Measurements from ENCODE around the gene HPN. TPM values are rescaled to one million over a fixed set of nuclear protein-coding genes. Genes with fewer than 3 reads are reported as not detected.

The HPN gene
- total and polyA plus RNA-seq, 7 experiments from 2014 or later: not detected

DNA sequence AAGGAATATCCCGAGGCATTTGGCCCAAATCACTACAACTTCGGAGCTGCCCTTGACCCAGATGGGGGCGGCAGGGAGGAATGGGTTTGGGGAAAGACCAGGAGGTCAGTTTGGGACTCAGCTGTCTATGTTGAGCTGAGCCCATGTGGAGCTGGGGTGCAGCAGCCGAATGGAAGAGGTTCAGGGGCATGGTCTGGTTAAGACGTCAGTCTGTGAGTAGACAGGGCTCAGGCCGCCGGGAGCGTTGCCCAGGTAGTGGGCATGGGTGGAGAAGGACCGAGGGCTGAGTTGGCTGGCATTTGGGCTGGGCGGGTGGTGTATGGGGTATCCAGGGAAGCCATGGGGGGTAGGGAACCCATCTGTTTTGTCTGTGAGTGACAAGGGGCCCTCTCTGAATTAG is 20.5 kb upstream of the HPN start:
- no peaks in the 10 kb centered on the region for H3K27me3 ChIP-seq (ENCODE audit: control insufficient read depth in 2 of 2, insufficient read depth in 2 of 2, low read length in 2 of 2)
- DNase-seq: no peak
- intact Hi-C loops (cut with micrococcal nuclease): no loop called here
- peaks cover 0 to 4% (median 0%) of the 10 kb centered on the region in 11 donors for H3K9me3 Mint-ChIP-seq
- H3K4me1 Mint-ChIP-seq: peaks cover 0 to 20% (median 16%) of the 10 kb centered on the region in 7 donors
- H3K4me3 Mint-ChIP-seq: no peak overlapping the region
- no peak overlapping the region for H3K27ac ChIP-seq (ENCODE audit: low read depth, low read length)
- peaks cover 21 to 97% (median 60%) of the 10 kb centered on the region in 3 experiments for H3K36me3 ChIP-seq (ENCODE audit: control insufficient read depth in 2 of 3, insufficient read depth in 3 of 3, low read length in 3 of 3)
- POLR2A ChIA-PET: interaction anchor here (0.6 to 1.5 kb wide), 4 partner anchors 21 to 139 kb away, joined by 3 to 4 read pairs (median 3); no protein-coding TSS in a partner anchor
- peaks cover 5 to 41% (median 25%) of the 10 kb centered on the region in 5 donors for H3K36me3 Mint-ChIP-seq
- H3K27me3 Mint-ChIP-seq: no peaks in the 10 kb centered on the region
- peaks cover 0 to 3% of the 10 kb centered on the region in 2 donors for H3K4me1 ChIP-seq (ENCODE audit: control insufficient read depth in 2 of 2, insufficient read depth in 2 of 2, low read length in 2 of 2)
- ATAC-seq: no peak
- CTCF ChIA-PET: no interaction called here
- no peaks in the 10 kb centered on the region for H3K9me3 ChIP-seq (ENCODE audit: control insufficient read depth in 2 of 3, low read length in 3 of 3)
- no peak overlapping the region for H3K4me3 ChIP-seq (ENCODE audit: low read length)
- peak overlapping the region; percentile 7 to 95 (median 74) for H3K27ac Mint-ChIP-seq

GRCh38 chr19:35021596-35021995 is 19.9 kb upstream of the HPN start:
- Histone ChIP-seq H3K27ac (ENCODE audit: low read depth, low read length) (peak overlapping the region; percentile 5), H3K36me3 (ENCODE audit: control insufficient read depth in 2 of 3, insufficient read depth in 3 of 3, low read length in 3 of 3) (peaks cover 21 to 99% (median 59%) of the 10 kb centered on the region in 3 experiments), H3K27me3 (ENCODE audit: control insufficient read depth in 2 of 2, insufficient read depth in 2 of 2, low read length in 2 of 2) (no peaks in the 10 kb centered on the region), H3K4me3 (ENCODE audit: low read length) (no peak overlapping the region), H3K9me3 (ENCODE audit: control insufficient read depth in 2 of 3, low read length in 3 of 3) (no peaks in the 10 kb centered on the region), H3K4me1 (ENCODE audit: control insufficient read depth in 2 of 2, insufficient read depth in 2 of 2, low read length in 2 of 2) (no peaks in the 10 kb centered on the region)
- ChIA-PET POLR2A (interaction anchor here (0.6 to 1.5 kb wide), 4 partner anchors 13 to 95 kb away, joined by 3 to 4 read pairs (median 3); no protein-coding TSS in a partner anchor), CTCF (no interaction called here)
- Mint-ChIP-seq H3K9me3 (peaks cover 0 to 4% (median 0%) of the 10 kb centered on the region in 11 donors), H3K4me3 (no peak overlapping the region), H3K27me3 (no peaks in the 10 kb centered on the region), H3K27ac (peak overlapping the region in 1 of 9 donors; percentile 69), H3K36me3 (peaks cover 5 to 40% (median 25%) of the 10 kb centered on the region in 5 donors), H3K4me1 (peaks cover 0 to 18% (median 12%) of the 10 kb centered on the region in 7 donors)
- intact Hi-C loops (cut with micrococcal nuclease): no loop called here
- no peak for ATAC-seq
- no peak for DNase-seq

DNA sequence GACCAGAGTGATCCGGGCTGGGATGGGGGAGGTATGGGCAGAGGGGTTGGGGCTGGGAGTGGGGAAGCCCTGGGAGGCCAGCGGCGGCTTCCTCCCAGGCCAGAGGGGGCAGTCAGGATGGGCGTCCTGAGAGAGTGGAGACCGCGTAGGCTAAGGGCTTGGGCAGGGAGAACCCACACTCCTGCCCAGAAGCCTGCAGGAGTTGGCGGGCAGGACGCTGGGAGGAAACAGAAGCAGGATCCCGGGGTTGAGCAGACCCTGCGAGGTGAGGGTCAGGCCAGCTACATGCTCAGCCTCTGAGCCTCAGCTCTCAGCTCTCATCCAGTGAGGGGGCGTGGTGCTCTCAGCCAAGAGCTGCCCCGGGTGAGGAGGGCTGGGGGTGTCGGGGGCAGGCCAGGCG is 19.1 kb upstream of the HPN start:
- CTCF ChIA-PET: no interaction called here
- no peak overlapping the region for H3K27ac ChIP-seq (ENCODE audit: low read depth, low read length)
- Mint-ChIP-seq H3K27me3 (no peaks in the 10 kb centered on the region), H3K9me3 (peaks cover 0 to 4% (median 0%) of the 10 kb centered on the region in 11 donors), H3K4me3 (no peak overlapping the region), H3K36me3 (peaks cover 5 to 41% (median 21%) of the 10 kb centered on the region in 5 donors), H3K27ac (peak overlapping the region in 2 of 9 donors; percentile 36 to 44), H3K4me1 (peaks cover 0 to 13% (median 8%) of the 10 kb centered on the region in 7 donors)
- H3K9me3 ChIP-seq (ENCODE audit: control insufficient read depth in 2 of 3, low read length in 3 of 3): no peaks in the 10 kb centered on the region
- no peaks in the 10 kb centered on the region for H3K27me3 ChIP-seq (ENCODE audit: control insufficient read depth in 2 of 2, insufficient read depth in 2 of 2, low read length in 2 of 2)
- POLR2A ChIA-PET: interaction anchor here (0.8 to 1.5 kb wide), 3 partner anchors 8 to 38 kb away, joined by 3 to 4 read pairs (median 3); no protein-coding TSS in a partner anchor
- DNase-seq (no peak), ATAC-seq (no peak)
- H3K36me3 ChIP-seq (ENCODE audit: control insufficient read depth in 2 of 3, insufficient read depth in 3 of 3, low read length in 3 of 3): peaks cover 14 to 99% (median 52%) of the 10 kb centered on the region in 3 experiments
- no peak overlapping the region for H3K4me3 ChIP-seq (ENCODE audit: low read length)
- intact Hi-C loops (cut with micrococcal nuclease): no loop called here
- H3K4me1 ChIP-seq (ENCODE audit: control insufficient read depth in 2 of 2, insufficient read depth in 2 of 2, low read length in 2 of 2): no peaks in the 10 kb centered on the region

DNA sequence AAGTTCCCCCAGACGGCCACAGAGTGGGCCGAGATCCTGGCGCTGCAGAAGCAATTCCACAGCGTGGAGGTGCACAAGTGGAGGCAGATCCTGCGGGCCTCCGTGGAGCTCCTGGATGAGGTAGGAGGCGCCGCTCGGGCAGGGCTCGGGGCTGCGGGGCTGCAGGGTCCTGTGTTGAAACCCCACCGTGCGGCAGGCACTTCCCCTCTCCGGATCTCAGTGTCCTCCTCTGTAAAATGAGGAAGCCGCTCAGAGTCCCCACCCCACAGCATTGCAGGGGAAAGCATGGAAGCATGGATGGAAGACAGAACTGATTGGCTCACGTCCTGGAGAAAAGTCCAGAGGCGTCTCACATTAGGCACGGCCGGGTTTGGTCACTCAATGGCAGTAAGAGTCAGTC is 18.1 kb upstream of the HPN start:
- DNase-seq: no peak
- Mint-ChIP-seq H3K27ac (no peak overlapping the region), H3K36me3 (peaks cover 5 to 35% (median 18%) of the 10 kb centered on the region in 5 donors), H3K4me3 (no peak overlapping the region), H3K27me3 (no peaks in the 10 kb centered on the region), H3K4me1 (peaks cover 0 to 7% (median 6%) of the 10 kb centered on the region in 7 donors), H3K9me3 (peaks cover 0 to 2% (median 0%) of the 10 kb centered on the region in 11 donors)
- Histone ChIP-seq H3K9me3 (ENCODE audit: control insufficient read depth in 2 of 3, low read length in 3 of 3) (no peaks in the 10 kb centered on the region), H3K27ac (ENCODE audit: low read depth, low read length) (no peak overlapping the region), H3K36me3 (ENCODE audit: control insufficient read depth in 2 of 3, insufficient read depth in 3 of 3, low read length in 3 of 3) (peaks cover 13 to 99% (median 47%) of the 10 kb centered on the region in 3 experiments), H3K4me3 (ENCODE audit: low read length) (no peak overlapping the region), H3K4me1 (ENCODE audit: control insufficient read depth in 2 of 2, insufficient read depth in 2 of 2, low read length in 2 of 2) (no peaks in the 10 kb centered on the region), H3K27me3 (ENCODE audit: control insufficient read depth in 2 of 2, insufficient read depth in 2 of 2, low read length in 2 of 2) (no peaks in the 10 kb centered on the region)
- CTCF ChIA-PET: interaction anchor here (0.7 kb wide), 1 partner anchor 83 kb away, joined by 3 read pairs; no protein-coding TSS in a partner anchor
- POLR2A ChIA-PET: interaction anchor here (0.9 kb wide), 1 partner anchor 9 kb away, joined by 3 read pairs; no protein-coding TSS in a partner anchor
- intact Hi-C loops (cut with micrococcal nuclease): no loop called here
- no peak for ATAC-seq

GRCh38 chr19:35024095-35024494 is 17.4 kb upstream of the HPN start:
- Mint-ChIP-seq H3K27ac (peak overlapping the region in 4 of 9 donors; percentile 51 to 86 (median 58)), H3K27me3 (no peaks in the 10 kb centered on the region), H3K36me3 (peaks cover 5 to 35% (median 18%) of the 10 kb centered on the region in 5 donors), H3K4me1 (peaks cover 0 to 9% (median 5%) of the 10 kb centered on the region in 7 donors), H3K9me3 (peaks cover 0 to 2% (median 0%) of the 10 kb centered on the region in 11 donors), H3K4me3 (no peak overlapping the region)
- CTCF ChIA-PET: no interaction called here
- no peaks in the 10 kb centered on the region for H3K27me3 ChIP-seq (ENCODE audit: control insufficient read depth in 2 of 2, insufficient read depth in 2 of 2, low read length in 2 of 2)
- no peak overlapping the region for H3K4me3 ChIP-seq (ENCODE audit: low read length)
- DNase-seq (no peak), ATAC-seq (no peak)
- intact Hi-C loops (cut with micrococcal nuclease): no loop called here
- POLR2A ChIA-PET: no interaction called here
- no peak overlapping the region for H3K27ac ChIP-seq (ENCODE audit: low read depth, low read length)
- H3K36me3 ChIP-seq (ENCODE audit: control insufficient read depth in 2 of 3, insufficient read depth in 3 of 3, low read length in 3 of 3): peaks cover 13 to 93% (median 41%) of the 10 kb centered on the region in 3 experiments
- no peaks in the 10 kb centered on the region for H3K9me3 ChIP-seq (ENCODE audit: control insufficient read depth in 2 of 3, low read length in 3 of 3)
- H3K4me1 ChIP-seq (ENCODE audit: control insufficient read depth in 2 of 2, insufficient read depth in 2 of 2, low read length in 2 of 2): no peaks in the 10 kb centered on the region

DNA sequence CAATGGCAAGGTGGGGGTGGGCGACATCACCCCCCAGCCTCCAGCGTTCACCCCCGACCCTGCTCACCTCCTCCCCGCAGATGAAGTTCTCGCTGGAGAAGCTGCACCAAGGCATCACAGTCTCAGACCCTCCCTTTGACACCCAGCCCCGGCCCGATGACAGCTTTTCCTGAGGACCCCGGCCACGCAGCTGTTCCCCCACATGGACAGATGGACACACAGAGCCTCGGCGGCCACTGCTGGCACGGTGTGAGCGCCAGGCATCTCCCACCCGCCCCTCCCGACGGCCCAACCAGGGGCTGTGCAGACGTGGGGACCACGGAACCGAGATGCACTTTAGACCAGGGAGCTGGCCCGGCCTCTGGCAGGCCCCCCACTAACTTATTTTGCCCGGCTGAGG is 15.6 kb upstream of the HPN start:
- peaks cover 2 to 74% (median 26%) of the 10 kb centered on the region in 3 experiments for H3K36me3 ChIP-seq (ENCODE audit: control insufficient read depth in 2 of 3, insufficient read depth in 3 of 3, low read length in 3 of 3)
- Mint-ChIP-seq H3K9me3 (no peaks in the 10 kb centered on the region), H3K36me3 (peaks cover 0 to 21% (median 8%) of the 10 kb centered on the region in 5 donors)

More for the DNA sequence above, 15.6 kb upstream of the HPN start:
- Histone ChIP-seq H3K27ac (ENCODE audit: low read depth, low read length) (no peak overlapping the region), H3K4me1 (ENCODE audit: control insufficient read depth in 2 of 2, insufficient read depth in 2 of 2, low read length in 2 of 2) (peaks cover 0 to 4% of the 10 kb centered on the region in 2 donors), H3K9me3 (ENCODE audit: control insufficient read depth in 2 of 3, low read length in 3 of 3) (no peaks in the 10 kb centered on the region), H3K27me3 (ENCODE audit: control insufficient read depth in 2 of 2, insufficient read depth in 2 of 2, low read length in 2 of 2) (no peaks in the 10 kb centered on the region), H3K4me3 (ENCODE audit: low read length) (no peak overlapping the region)
- H3K27me3 Mint-ChIP-seq: peaks cover 0 to 6% (median under 1%) of the 10 kb centered on the region in 5 donors
- POLR2A ChIA-PET: interaction anchor here (0.8 to 3.4 kb wide), 4 partner anchors 9 to 44 kb away, joined by 3 to 15 read pairs (median 3); no protein-coding TSS in a partner anchor
- intact Hi-C loops (cut with micrococcal nuclease): no loop called here
- no peak for DNase-seq
- peaks cover 0 to 5% (median 4%) of the 10 kb centered on the region in 7 donors for H3K4me1 Mint-ChIP-seq
- no peak for ATAC-seq
- no peak overlapping the region for H3K4me3 Mint-ChIP-seq
- CTCF ChIA-PET: interaction anchor here (1.2 kb wide), 1 partner anchor 13 kb away, joined by 5 read pairs; no protein-coding TSS in a partner anchor
- peak overlapping the region in 2 of 9 donors; percentile 19 to 55 for H3K27ac Mint-ChIP-seq
